HG02623 (cell line): ENCODE results near the gene TCAP.

Source experiments
- ATAC-seq: cut with Tn5 transposase; IDR thresholded peaks from one replicate; pipeline ENCODE4 v1.9.1; 2021; ENCODE audit warnings: moderate library complexity; ENCODE audit not compliant: unreplicated experiment

The TCAP gene

GRCh38 chr17:39648616-39649366, 16.4 kb upstream of the TCAP start:
- no peak for ATAC-seq

GRCh38 chr17:39650121-39650579, 15.0 kb upstream of the TCAP start:
- no peak for ATAC-seq

- ATAC-seq, result no peak
Measured at GRCh38 chr17:39651923-39652586, 13.1 kb upstream of the TCAP start.

GRCh38 chr17:39652587-39653315, 12.4 kb upstream of the TCAP start:
- no peak for ATAC-seq

- ATAC-seq, result no peak
Measured at GRCh38 chr17:39653316-39653661, 11.9 kb upstream of the TCAP start.

GRCh38 chr17:39653662-39654331, 11.4 kb upstream of the TCAP start:
- no peak for ATAC-seq

GRCh38 chr17:39655105-39655504, 10.0 kb upstream of the TCAP start:
- ATAC-seq, result no peak

- ATAC-seq, result no peak
Measured at GRCh38 chr17:39658346-39658745, 6.8 kb upstream of the TCAP start.

- no peak for ATAC-seq
Measured at GRCh38 chr17:39658760-39659159, 6.4 kb upstream of the TCAP start.

- no peak for ATAC-seq
Measured at GRCh38 chr17:39659279-39660010, 5.7 kb upstream of the TCAP start.

- no peak for ATAC-seq
Measured at GRCh38 chr17:39660011-39660360, 5.2 kb upstream of the TCAP start.

- ATAC-seq, result no peak
Measured at GRCh38 chr17:39660397-39661385, 4.5 kb upstream of the TCAP start.

GRCh38 chr17:39661744-39662541, 3.2 kb upstream of the TCAP start:
- no peak for ATAC-seq

- ATAC-seq, result no peak
Measured at GRCh38 chr17:39662551-39663339, 2.4 kb upstream of the TCAP start.

- ATAC-seq, result no peak
Measured at GRCh38 chr17:39663340-39663687, 1.8 kb upstream of the TCAP start.

GRCh38 chr17:39663688-39664580, 1.2 kb upstream of the TCAP start:
- ATAC-seq, result no peak

GRCh38 chr17:39665642-39666224, 584 bp downstream of the TCAP start:
- no peak for ATAC-seq
